K562 (cell line): Measurements from ENCODE around the gene NUCKS1. TPM values are rescaled to one million over a fixed set of nuclear protein-coding genes. Genes with fewer than 3 reads are reported as not detected.

Experiments
- ATAC-seq: fragments of 200-7000 bp; cut with Tn5 transposase; 3 replicates; pipeline ENCODE4 v1.9.1; 2020; ENCODE audit warnings: moderate library complexity
- BruUV-seq: library from RNA; stranded (reverse); fragments of 400-500 nt; replicated peaks from 2 replicates; lab custom pipeline; 2021; lab: Mats Ljungman, UMichigan
- CTCF ChIA-PET: fragments of 300-600 bp; formaldehyde crosslinking; extraction: SDS; loops from one replicate; lab custom pipeline; 2021; ENCODE audit warnings: low intra/inter-chr PET ratio; lab: Yijun Ruan, JAX
- POLR2A ChIA-PET: fragments of 300-600, 350-650 bp; sonication (Branson Sonifier 250); formaldehyde crosslinking; extraction: SDS; loops from one replicate; lab custom pipeline; 2021; ENCODE audit warnings: antibody characterized with exemption, inconsistent platforms; lab: Yijun Ruan, JAX
- DNase-seq, 4 experiments: peaks; one replicate each; pipeline versions ENCODE4 v3.0.0 to v3.0.0-alpha.2; 2011 to 2018; ENCODE audit warnings: low spot score in 3 of 4, mixed read lengths in 3 of 4; ENCODE audit errors: extremely low read depth in 1 of 4
- FAIRE-seq: peaks from 2 replicates; lab custom pipeline; 2011; peaks lifted over from hg19 to GRCh38; lab: Jason Lieb, UNC
- H2AFZ ChIP-seq: 2 replicates; pipeline ENCODE4 v1.6.0; 2011; ENCODE audit warnings: low read depth, low read length, control low read depth, inconsistent platforms
- H3K27ac ChIP-seq: fragments of 200-600 bp; 3 replicates; pipeline ENCODE4 v1.8.0; 2011; ENCODE audit warnings: low read depth, mild to moderate bottlenecking, control low read depth, inconsistent platforms, low read length, moderate library complexity, mixed read lengths; ENCODE audit errors: extremely low read depth
- H3K27me3 ChIP-seq, 2 experiments: fragments of 300-600 bp in 1 of 2; 2 replicates in 1 of 2; 3 replicates in 1 of 2; pipeline versions ENCODE4 v1.6.0 to v1.8.0; 2011; ENCODE audit warnings: inconsistent platforms in 2 of 2, low read length in 2 of 2, mild to moderate bottlenecking in 1 of 2, mixed read lengths in 1 of 2, moderate library complexity in 1 of 2; ENCODE audit not compliant: control insufficient read depth in 2 of 2, insufficient read depth in 2 of 2
- H3K36me3 ChIP-seq: fragments of 300-600 bp; 3 replicates; pipeline ENCODE4 v1.8.0; 2011; ENCODE audit warnings: mild to moderate bottlenecking, low read length, inconsistent platforms; ENCODE audit not compliant: control insufficient read depth, insufficient read depth
- H3K4me1 ChIP-seq, 2 experiments: fragments of 200-600 bp in 1 of 2; replicated peaks in 1 of 2; 2 replicates in 1 of 2; 3 replicates in 1 of 2; pipeline versions ENCODE4 v1.5.1 to v1.8.0; 2011; ENCODE audit warnings: inconsistent platforms in 2 of 2, low read length in 2 of 2, mild to moderate bottlenecking in 1 of 2, mixed read lengths in 1 of 2, moderate library complexity in 1 of 2; ENCODE audit not compliant: control insufficient read depth in 2 of 2, insufficient read depth in 2 of 2
- H3K4me2 ChIP-seq: 2 replicates; pipeline ENCODE4 v1.6.1; 2011; ENCODE audit warnings: low read length, control low read depth, inconsistent platforms, mixed read lengths; ENCODE audit not compliant: insufficient read depth
- H3K4me3 ChIP-seq: fragments of 200-600 bp; sonication (generic), shearing (Covaris generic); 2 replicates; pipeline ENCODE4 v1.5.1; 2016; ENCODE audit warnings: control low read depth, inconsistent platforms
- H3K79me2 ChIP-seq: fragments of 200-600 bp; 3 replicates; pipeline ENCODE4 v1.8.0; 2011; ENCODE audit warnings: low read length, inconsistent platforms; ENCODE audit not compliant: control insufficient read depth, insufficient read depth
- H3K9ac ChIP-seq, 2 experiments: 2 replicates each; pipeline versions ENCODE4 v1.6.0 to v1.6.1; 2011; ENCODE audit warnings: low read depth in 2 of 2, low read length in 2 of 2, control low read depth in 1 of 2, inconsistent platforms in 1 of 2, mild to moderate bottlenecking in 1 of 2, mixed read lengths in 1 of 2; ENCODE audit not compliant: insufficient read depth in 1 of 2
- H3K9me1 ChIP-seq: one replicate; pipeline ENCODE4 v1.6.0; 2011; ENCODE audit warnings: inconsistent platforms, mild to moderate bottlenecking, low read length, moderate library complexity; ENCODE audit not compliant: control insufficient read depth, insufficient read depth
- H3K9me3 ChIP-seq: replicated peaks from 2 replicates; pipeline ENCODE4 v1.5.1; 2011; ENCODE audit warnings: low read depth, low read length, inconsistent platforms; ENCODE audit not compliant: control insufficient read depth, insufficient read depth
- H4K20me1 ChIP-seq: replicated peaks from 2 replicates; pipeline ENCODE4 v1.6.1; 2011; ENCODE audit warnings: low read length, inconsistent platforms, mixed read lengths; ENCODE audit not compliant: control insufficient read depth, insufficient read depth
- ARHGAP35 ChIP-seq: fragments of 450-650 bp; IDR thresholded peaks from 2 replicates; pipeline ENCODE4 v1.6.1; 2018; ENCODE audit not compliant: partially characterized antibody
- ATF7 ChIP-seq: fragments of 450-650 bp; IDR thresholded peaks from 2 replicates; pipeline ENCODE4 v1.7.1; 2014; ENCODE audit warnings: mild to moderate bottlenecking, moderate library complexity
- CHD1 ChIP-seq: fragments of 200-600 bp; sonication (generic); IDR thresholded peaks from one replicate; pipeline ENCODE4 v1.6.1; 2012; ENCODE audit warnings: mild to moderate bottlenecking, moderate library complexity, low read length, inconsistent platforms
- E2F3 ChIP-seq: fragments of 250-450 bp; sonication (Bioruptor Pico); IDR thresholded peaks from 2 replicates; pipeline ENCODE4 v1.4.0; 2020; ENCODE audit warnings: mild to moderate bottlenecking
- FOS ChIP-seq: IDR thresholded peaks from 3 replicates; pipeline ENCODE4 v1.6.1; 2011; ENCODE audit not compliant: insufficient read length; ENCODE audit errors: extremely low read depth
- FOXJ3 ChIP-seq: sonication (generic); formaldehyde crosslinking; IDR thresholded peaks from 2 replicates; pipeline ENCODE4 v1.4.0; 2020; ENCODE audit warnings: mild to moderate bottlenecking, missing genetic modification reagents
- GATA2 ChIP-seq: sonication (generic); formaldehyde crosslinking; IDR thresholded peaks from 2 replicates; pipeline ENCODE4 v1.4.0; 2020; ENCODE audit warnings: mild to moderate bottlenecking, missing genetic modification reagents
- ILK ChIP-seq: fragments of 450-650 bp; IDR thresholded peaks from 2 replicates; pipeline ENCODE4 v1.6.1; 2016; ENCODE audit warnings: missing genetic modification characterization, low read depth, mild to moderate bottlenecking, missing compliant biosample characterization, moderate library complexity, borderline replicate concordance
- MAFG ChIP-seq: fragments of 450-650 bp; conservative IDR thresholded peaks from 2 replicates; pipeline ENCODE4 v1.6.1; 2016; ENCODE audit warnings: missing genetic modification characterization, missing compliant biosample characterization
- NR2C1 ChIP-seq, 2 experiments: fragments of 450-650 bp; IDR thresholded peaks; 2 replicates each; pipeline ENCODE4 v1.6.1; 2017; ENCODE audit warnings: mild to moderate bottlenecking in 2 of 2, antibody characterized with exemption in 1 of 2, inconsistent platforms in 1 of 2, missing compliant biosample characterization in 1 of 2, missing genetic modification characterization in 1 of 2
- SIX5 ChIP-seq, 2 experiments: IDR thresholded peaks; 2 replicates each; pipeline ENCODE4 v1.6.1; 2011; ENCODE audit warnings: low read length in 2 of 2, borderline replicate concordance in 1 of 2, low read depth in 1 of 2, mild to moderate bottlenecking in 1 of 2, moderate library complexity in 1 of 2; ENCODE audit not compliant: insufficient read depth in 1 of 2
- SPI1 ChIP-seq: IDR thresholded peaks from 2 replicates; pipeline ENCODE4 v1.6.1; 2011; ENCODE audit warnings: low read depth, low read length, control low read depth, borderline replicate concordance
- SREBF2 ChIP-seq: sonication (generic); formaldehyde crosslinking; IDR thresholded peaks from 2 replicates; pipeline ENCODE4 v1.4.0; 2020; ENCODE audit warnings: mild to moderate bottlenecking, missing genetic modification reagents
- TAL1 ChIP-seq: fragments of 450-650 bp; IDR thresholded peaks from 2 replicates; pipeline ENCODE4 v1.6.1; 2016; ENCODE audit warnings: mild to moderate bottlenecking
- TEAD1 ChIP-seq, 2 experiments: fragments of 450-650 bp in 1 of 2; sonication (generic) in 1 of 2; formaldehyde crosslinking; IDR thresholded peaks; 2 replicates each; pipeline versions ENCODE4 v1.4.0 to v1.8.0; 2020 to 2022; ENCODE audit warnings: mild to moderate bottlenecking in 2 of 2, missing genetic modification reagents in 1 of 2
- TSHZ1 ChIP-seq: fragments of 250-450 bp; sonication (Bioruptor Pico); IDR thresholded peaks from 2 replicates; pipeline ENCODE4 v1.4.0; 2020; ENCODE audit warnings: mild to moderate bottlenecking, moderate library complexity
- ZFP30 ChIP-seq: fragments of 250-450 bp; sonication (Bioruptor Pico); IDR thresholded peaks from 2 replicates; pipeline ENCODE4 v1.8.0; 2022; ENCODE audit warnings: moderate library complexity, mild to moderate bottlenecking, inconsistent platforms, borderline replicate concordance
- ZFPM2 ChIP-seq: fragments of 250-450 bp; sonication (Bioruptor Pico); IDR thresholded peaks from 2 replicates; pipeline ENCODE4 v1.5.1; 2022; ENCODE audit warnings: mild to moderate bottlenecking
- ZNF165 ChIP-seq: fragments of 250-450 bp; sonication (Bioruptor Pico); IDR thresholded peaks from 2 replicates; pipeline ENCODE4 v1.4.0; 2020; ENCODE audit warnings: borderline replicate concordance
- ZNF639 ChIP-seq, 2 experiments: fragments of 200-800 bp in 1 of 2; sonication (Bioruptor generic) in 1 of 2; sonication (generic) in 1 of 2; formaldehyde crosslinking in 1 of 2; IDR thresholded peaks in 1 of 2; conservative IDR thresholded peaks in 1 of 2; 2 replicates each; pipeline versions ENCODE4 v1.5.0 to v1.6.1; 2016 to 2020; ENCODE audit warnings: missing compliant biosample characterization in 1 of 2, missing genetic modification characterization in 1 of 2, missing genetic modification reagents in 1 of 2
- WGBS: fragments of 100-300 bp; shearing (Covaris generic); methylation state at CpG from one replicate; pipeline ENCODE4 v1.1.6; 2016; ENCODE audit warnings: low coverage, mixed read lengths; ENCODE audit not compliant: insufficient coverage; ENCODE audit errors: missing lambda C conversion rate; 5-methylcytosine and 5-hydroxymethylcytosine counted together
- in situ Hi-C: fragments of 300-500 bp; cut with MboI; formaldehyde crosslinking; loops from 4 replicates; pipeline ENCODE4 v1.15.0; 2018; ENCODE audit warnings: inconsistent platforms, mixed read lengths
- intact Hi-C: fragments of 100-400 bp; cut with micrococcal nuclease; formaldehyde crosslinking; loops from 2 replicates; pipeline ENCODE4 v1.14.2; 2022
- polyA plus RNA-seq, 8 experiments: library from polyadenylated mRNA; depleted of rRNA in 4 of 8; stranded (reverse) in 5 of 8; unstranded in 3 of 8; fragments of >200 nt; fragmentation: Nextera tagmentation in 2 of 8; fragmentation: Illumina TruSeq in 1 of 8; extraction: Ambion mirVana in 2 of 8; extraction: Trizol in 1 of 8; gene quantifications; 2 replicates each; pipeline versions ENCODE4 v1.2.1 to v1.2.3, GENCODE V29; 2011 to 2014; ENCODE audit warnings: inconsistent platforms in 1 of 8, missing spikeins in 1 of 8
- total RNA-seq, 7 experiments: library from RNA; depleted of rRNA in 6 of 7; stranded (reverse); fragments of >200 nt in 6 of 7; fragmentation: Illumina TruSeq in 2 of 7; extraction: Trizol in 2 of 7; gene quantifications; 2 replicates each; pipeline versions ENCODE4 v1.2.1 to v1.2.3, GENCODE V29; 2011 to 2021; ENCODE audit warnings: low replicate concordance in 1 of 7

The NUCKS1 gene
- total and polyA plus RNA-seq, 9 of the 15 experiments (the other 6 are each of a cell fraction or from before 2014, with no cell fraction given): 66.7 to 244 (median 149) TPM

- in situ Hi-C loops: no loop called here
- no peaks in the 10 kb centered on the region for H3K79me2 ChIP-seq
- no peak overlapping the region for H2AFZ ChIP-seq
Measured at GRCh38 chr1:205677167-205677566, 72.8 kb downstream of the NUCKS1 start.

More at GRCh38 chr1:205677167-205677566, 72.8 kb downstream of the NUCKS1 start:
- TF ChIP-seq ZNF639 (CRISPR knock-in tag; conservative IDR thresholded peaks at IDR 0.05 in 1 of 2, IDR thresholded peaks at IDR 0.05 in 1 of 2) (no peak), GATA2 (no peak), SIX5 (IDR thresholded peaks at IDR 0.05; ENCODE audit: borderline replicate concordance in 1 of 2, insufficient read depth in 1 of 2, low read depth in 1 of 2, low read length in 2 of 2) (no peak), ARHGAP35 (no peak), ILK (tag) (no peak), CHD1 (no peak), ZNF165 (CRISPR knock-in tag) (no peak), TAL1 (no peak), FOXJ3 (CRISPR knock-in tag) (no peak), E2F3 (CRISPR knock-in tag) (no peak), NR2C1 (IDR thresholded peaks at IDR 0.05) (no peak), NR2C1 (tag; IDR thresholded peaks at IDR 0.05) (no peak), SREBF2 (CRISPR knock-in tag) (no peak), TEAD1 (CRISPR knock-in tag; IDR thresholded peaks at IDR 0.05) (no peak), ATF7 (no peak), SPI1 (no peak), ZFP30 (CRISPR knock-in tag) (no peak), MAFG (tag) (no peak), ZFPM2 (CRISPR knock-in tag) (no peak), TSHZ1 (no peak), FOS (no peak)
- TF ChIP-seq, all 486 proteins: peak for 0
- no peak overlapping the region for H3K9ac ChIP-seq
- no peaks in the 10 kb centered on the region for H3K9me1 ChIP-seq
- H3K9me3 ChIP-seq: no peaks in the 10 kb centered on the region
- H3K4me1 ChIP-seq: peaks cover 32 to 37% of the 10 kb centered on the region in 2 experiments
- ATAC-seq (no peak), FAIRE-seq (no peak), DNase-seq (no peak)
- H3K4me2 ChIP-seq: no peak overlapping the region
- no peaks in the 10 kb centered on the region; the same call in none of the 2 replicates for H4K20me1 ChIP-seq
- no peak overlapping the region for H3K27ac ChIP-seq
- 52% methylated on average over 5 of the region's 5 CpGs for WGBS
- H3K36me3 ChIP-seq: no peaks in the 10 kb centered on the region
- BruUV-seq: no TSS peak
- CTCF ChIA-PET: no interaction called here
- intact Hi-C loops: loop anchor here (10.0 kb wide), 1 partner anchor 428 kb away; no protein-coding TSS in a partner anchor
- no peaks in the 10 kb centered on the region for H3K27me3 ChIP-seq
- H3K4me3 ChIP-seq: no peak overlapping the region
- POLR2A ChIA-PET: interaction anchor here (1.1 kb wide), 1 partner anchor 35 kb away, joined by 3 read pairs; no protein-coding TSS in a partner anchor
